22Rv1 (cell line): ENCODE data around the gene FTCD.

Experiments
- ZFX ChIP-seq: fragments of 450-650 bp; IDR thresholded peaks from 2 replicates; pipeline ENCODE4 v1.6.1; 2017; ENCODE audit warnings: antibody characterized with exemption, borderline replicate concordance
- TF ChIP-seq, protein P1 (sequence below): fragments of 450-650 bp; IDR thresholded peaks from 2 replicates; pipeline ENCODE4 v1.5.1; 2017; ENCODE audit warnings: mild to moderate bottlenecking

GRCh38 chr21:46168659-46169386 lies 13.4 kb upstream of the FTCD start:
- TF ChIP-seq, protein P1, sequence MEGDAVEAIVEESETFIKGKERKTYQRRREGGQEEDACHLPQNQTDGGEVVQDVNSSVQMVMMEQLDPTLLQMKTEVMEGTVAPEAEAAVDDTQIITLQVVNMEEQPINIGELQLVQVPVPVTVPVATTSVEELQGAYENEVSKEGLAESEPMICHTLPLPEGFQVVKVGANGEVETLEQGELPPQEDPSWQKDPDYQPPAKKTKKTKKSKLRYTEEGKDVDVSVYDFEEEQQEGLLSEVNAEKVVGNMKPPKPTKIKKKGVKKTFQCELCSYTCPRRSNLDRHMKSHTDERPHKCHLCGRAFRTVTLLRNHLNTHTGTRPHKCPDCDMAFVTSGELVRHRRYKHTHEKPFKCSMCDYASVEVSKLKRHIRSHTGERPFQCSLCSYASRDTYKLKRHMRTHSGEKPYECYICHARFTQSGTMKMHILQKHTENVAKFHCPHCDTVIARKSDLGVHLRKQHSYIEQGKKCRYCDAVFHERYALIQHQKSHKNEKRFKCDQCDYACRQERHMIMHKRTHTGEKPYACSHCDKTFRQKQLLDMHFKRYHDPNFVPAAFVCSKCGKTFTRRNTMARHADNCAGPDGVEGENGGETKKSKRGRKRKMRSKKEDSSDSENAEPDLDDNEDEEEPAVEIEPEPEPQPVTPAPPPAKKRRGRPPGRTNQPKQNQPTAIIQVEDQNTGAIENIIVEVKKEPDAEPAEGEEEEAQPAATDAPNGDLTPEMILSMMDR = no peak
- no peak for TF ChIP-seq ZFX
